ENCODE measurements around the gene CABP1.
"Not testable (repeated sequence)": the region's sequence is repeated elsewhere in the genome, so short reads cannot be mapped to it uniquely, and the experiment has no call there.

CABP1 gene

DNA sequence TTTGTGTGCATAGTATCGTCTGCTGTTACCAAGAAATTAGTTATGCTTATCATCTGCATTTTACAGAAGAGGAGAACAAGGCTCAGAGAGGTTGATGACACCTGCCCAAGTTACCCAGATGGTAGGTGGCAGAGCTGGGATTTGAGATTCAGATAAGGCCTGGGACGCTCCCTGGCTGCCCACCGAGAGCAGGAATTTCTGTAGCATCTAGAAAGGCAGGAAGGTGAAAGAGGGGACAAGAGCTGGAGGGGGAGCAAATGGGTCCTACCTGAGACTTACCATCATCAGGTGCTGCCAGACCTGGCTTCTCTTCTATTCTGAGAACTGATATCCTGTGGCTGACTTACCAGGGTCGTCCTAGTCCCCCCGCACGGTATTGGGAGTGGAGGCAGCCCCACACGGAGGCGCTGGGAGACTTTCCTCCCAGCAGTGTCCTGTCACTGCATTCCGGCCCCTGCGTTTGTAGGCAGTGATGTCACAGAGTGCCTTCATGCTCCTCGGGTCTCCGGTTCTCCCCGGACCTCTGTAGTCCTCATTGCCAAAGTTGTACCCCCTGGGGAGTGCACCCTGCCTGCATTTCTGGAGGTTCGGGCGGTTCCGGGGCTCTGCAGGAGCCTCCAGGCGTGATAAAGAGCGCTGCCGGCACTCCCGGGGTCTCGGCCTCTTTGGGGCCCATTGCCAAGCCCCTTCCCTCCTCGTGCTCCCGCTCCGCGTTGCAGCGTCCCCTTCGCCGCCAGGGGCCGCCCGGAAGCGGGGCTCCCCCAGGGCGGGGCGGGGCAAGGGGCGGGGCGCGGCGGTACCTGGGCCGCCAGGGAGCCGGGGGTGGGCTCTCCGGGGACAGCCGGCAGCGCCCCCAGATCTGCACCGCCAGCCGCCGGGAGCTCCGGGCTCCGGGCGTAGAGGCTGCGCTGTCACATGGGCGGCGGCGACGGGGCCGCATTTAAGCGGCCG lies at the start of gene CABP1:
TSS of gene CABP1 (plus strand) at position 856 of the 951 bp plus-strand sequence. CDS start at position 916, 60 bp downstream.
- peak; percentile 26 for DNase-seq (ENCODE audit: low spot score)

DNA sequence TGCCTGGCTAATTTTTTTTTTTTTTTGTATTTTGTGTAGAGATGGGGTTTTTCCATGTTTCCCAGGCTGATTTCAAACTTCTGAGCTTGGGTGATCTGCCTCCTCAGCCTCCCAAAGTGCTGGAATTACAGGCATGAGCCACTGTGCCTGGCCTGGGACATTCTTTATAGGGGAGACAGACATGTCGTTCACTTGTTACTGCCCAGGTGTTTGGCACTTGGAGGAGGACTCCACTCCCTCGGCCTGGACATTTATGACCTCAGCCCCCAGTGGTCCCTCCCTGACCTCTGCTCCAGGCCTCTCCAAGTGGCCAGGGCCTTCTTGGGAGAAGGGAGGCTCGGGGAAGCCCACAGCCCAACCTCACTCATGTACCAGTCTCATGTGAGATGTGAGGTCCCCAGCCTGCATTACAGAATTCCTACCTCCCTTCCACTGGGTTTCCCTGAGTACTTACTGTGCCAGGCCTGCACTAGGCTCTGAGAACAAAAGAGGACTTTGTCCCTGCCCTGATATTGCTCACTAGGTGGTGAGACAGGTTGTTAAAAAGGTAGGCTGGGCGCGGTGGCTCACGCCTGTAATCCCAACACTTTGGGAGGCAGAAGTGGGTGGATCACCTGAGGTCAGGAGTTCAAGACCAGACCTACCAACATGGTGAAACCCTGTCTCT lies 49.6 kb upstream of the CABP1 start:
- DNase-seq (ENCODE audit: low spot score) = no peak

DNA sequence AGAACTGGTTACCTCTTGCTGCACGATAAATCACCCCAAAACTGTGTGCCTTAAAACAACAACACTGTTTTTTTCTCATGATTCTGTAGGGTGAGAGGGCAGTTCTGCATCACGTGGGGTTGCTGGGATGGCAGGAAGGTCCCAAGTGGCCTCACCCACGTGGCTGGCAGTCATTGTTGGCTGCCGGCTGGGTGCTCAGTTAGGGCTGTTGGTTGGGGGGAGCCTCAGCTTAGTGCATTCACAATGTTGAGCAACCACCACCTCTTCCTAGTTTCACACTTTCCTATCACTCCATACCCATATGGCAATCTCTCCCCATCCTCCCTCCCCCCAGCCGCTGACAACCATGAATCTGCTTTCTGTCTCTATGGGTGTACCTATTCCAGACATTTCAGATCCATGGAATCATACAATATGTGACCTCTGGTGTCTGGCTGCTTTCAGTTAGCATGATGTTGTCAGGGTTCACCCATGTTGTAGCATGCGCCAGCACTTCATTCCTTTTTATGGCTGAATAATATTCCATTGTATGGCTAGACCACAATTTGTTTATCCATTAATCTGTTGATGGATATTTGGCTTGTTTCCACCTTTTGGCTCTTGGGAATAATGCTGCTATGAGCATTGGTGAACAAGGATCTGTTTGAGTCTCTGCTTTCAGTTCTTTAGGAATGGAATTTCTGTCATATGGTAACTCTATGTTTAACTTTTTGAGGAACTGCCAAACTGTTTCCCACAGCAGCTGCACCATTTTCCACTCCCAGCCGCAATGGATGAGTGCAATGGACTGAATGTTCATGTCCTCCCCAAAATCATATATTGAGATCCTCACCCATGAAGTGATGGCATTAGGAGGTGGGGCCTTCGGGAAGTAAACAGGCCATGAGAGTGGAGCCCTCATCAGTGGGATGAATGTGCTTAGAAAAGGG lies 48.0 kb upstream of the CABP1 start:
- DNase-seq (ENCODE audit: low spot score) = no peak

DNA sequence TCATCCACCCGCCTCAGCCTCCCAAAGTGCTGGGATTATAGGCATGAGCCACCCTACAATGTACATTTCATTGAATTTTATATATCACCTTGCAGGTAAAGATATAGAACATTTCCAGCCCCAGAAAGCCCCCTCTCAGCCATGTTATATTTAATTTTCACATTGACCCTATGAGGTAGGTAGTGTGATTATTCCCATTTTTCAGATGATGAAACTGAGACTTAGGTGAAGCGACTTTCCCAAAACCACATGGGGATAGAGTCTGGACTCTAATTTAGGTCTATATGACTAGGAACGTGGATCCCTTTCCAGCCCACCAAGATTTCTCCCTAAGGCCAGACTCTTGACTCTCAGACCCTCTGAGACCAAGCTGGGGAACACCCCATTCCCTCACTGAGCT lies 43.5 kb upstream of the CABP1 start:
- DNase-seq (ENCODE audit: low spot score) = no peak

DNA sequence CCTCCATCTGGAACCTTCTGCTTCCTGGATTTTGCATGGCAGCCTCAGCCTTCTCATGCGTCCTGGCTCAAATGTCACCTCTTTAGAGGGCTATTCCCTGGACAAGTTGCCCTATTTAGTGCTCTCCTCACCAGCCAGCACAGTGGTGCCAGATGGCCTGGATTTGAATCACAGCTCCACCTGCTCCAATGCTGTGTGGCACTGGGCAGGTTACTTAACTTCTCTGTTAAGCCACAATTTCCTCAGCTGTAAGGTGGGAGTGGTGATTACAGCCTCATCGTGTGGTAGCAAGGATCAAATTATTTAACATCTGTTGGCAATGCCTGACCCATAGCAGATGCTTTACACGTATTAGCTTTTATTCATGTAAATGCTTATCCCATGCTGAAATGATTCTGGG lies 42.6 kb upstream of the CABP1 start:
- DNase-seq (ENCODE audit: low spot score) = no peak

DNA sequence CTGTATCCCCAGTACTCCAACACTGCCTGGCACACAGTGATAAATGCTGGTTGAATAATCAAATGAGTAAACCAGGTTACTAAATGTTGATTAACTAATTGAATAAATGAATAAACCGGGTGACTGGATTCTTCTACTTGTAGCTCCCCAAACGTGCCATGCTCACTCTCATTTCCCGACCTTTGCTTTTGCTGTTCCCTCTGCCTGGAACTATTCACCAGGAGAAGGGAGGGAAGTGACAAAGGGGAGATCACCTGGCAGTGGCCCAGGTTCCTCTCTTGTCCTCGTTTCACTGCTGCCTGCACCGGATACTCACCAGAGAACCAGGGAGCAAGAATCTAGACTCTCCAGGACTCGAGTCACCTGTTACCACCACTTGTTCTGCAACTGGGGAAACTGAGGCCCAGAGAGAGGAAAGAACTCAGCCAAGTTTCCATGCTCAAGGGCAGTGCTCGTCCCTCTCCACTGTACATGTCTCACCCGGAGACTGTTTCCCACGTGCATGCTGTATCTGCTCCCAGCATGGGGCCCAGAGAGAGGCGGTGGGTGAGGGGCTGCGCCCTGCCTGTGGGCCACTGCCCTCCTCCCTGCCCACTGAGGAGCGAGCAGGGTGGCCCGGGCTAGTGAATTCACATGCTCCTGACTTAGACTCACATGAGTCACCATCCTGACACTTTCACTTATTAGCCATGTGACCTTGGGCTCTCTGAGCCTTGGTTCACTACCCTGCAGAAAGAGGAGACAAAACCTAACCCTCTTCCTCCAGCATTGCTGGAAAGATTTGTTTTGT lies 41.6 kb upstream of the CABP1 start:
- peak; percentile 78 for DNase-seq (ENCODE audit: low spot score)

DNA sequence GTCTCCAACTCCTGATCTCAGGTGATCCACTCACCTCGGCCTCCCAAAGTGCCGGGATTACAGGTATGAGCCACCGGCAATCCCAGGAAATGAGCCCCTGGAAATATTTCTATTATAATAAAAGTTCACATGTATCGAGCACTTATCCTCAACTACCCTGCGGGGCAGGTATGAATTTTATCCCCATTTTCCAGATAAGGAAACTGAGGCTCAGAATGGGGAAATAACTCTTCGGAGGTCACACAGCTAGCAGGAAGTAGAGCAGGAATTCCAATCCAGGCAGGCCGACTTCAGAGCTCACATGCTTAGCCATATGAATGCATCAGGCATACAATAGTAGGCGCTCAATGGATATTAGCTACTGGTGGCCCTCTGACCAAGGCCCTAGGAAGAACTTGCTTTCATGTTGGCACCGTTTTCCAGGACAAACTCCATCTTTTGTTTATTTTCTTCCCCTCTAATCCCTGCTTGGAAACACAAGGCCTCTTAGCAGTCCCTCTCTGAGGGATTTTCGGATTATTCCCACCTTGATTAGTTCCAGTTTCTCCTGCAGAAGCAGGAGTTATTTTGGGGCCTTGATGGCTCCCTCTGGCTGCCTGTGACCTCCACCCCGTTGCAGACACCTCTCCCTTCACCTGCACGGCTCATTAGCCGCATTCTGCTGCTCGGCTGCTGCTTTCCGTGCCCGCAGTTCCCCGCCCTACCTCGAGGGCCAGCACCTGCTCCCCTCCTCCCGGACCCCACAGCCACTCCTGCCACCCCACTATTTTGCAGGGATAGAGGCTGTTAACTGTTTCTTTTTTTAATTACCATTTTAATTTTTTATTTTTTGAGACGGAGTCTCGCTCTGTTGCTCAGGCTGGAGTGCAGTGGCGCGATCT lies 40.5 kb upstream of the CABP1 start:
- DNase-seq (ENCODE audit: low spot score) = no peak

DNA sequence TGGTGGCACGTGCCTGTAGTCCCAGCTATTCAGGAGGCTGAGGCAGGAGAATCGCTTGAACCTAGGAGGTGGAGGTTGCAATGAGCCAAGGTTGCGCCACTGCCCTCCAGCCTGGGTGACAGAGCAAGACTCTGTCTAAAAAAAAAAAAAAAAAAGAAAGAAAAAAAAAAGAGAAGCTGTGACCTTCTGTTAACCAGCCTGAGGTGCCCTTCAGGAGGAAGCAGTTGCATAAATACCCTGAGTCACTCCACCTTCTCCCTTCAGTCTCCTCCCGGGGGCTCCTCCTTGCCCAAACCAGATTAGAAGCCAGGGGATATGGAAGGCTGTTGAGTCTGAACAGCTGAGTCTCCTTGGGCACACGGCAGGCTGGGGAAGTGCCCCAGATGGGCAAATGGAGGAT lies 38.0 kb upstream of the CABP1 start:
- not testable (repeated sequence) for DNase-seq (ENCODE audit: low spot score)

DNA sequence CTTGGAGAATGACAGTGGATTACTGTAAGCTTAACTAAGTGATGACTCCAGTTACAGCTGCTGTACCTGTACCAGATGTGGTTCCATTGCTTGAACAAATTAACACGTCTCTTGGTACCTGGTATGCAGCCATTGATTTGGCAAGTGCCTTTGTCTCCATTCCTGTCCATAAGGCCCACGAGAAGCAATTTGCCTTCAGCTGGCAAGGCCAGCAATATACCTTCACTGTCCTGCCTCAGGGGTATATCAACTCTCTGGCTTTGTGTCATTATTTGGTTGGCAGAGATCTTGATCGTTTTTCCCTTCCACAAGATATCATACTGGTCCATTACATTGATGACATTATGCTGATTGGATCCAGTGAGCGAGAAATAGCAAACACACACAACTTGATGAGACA lies 29.9 kb upstream of the CABP1 start:
- DNase-seq (ENCODE audit: low spot score) = no peak

DNA sequence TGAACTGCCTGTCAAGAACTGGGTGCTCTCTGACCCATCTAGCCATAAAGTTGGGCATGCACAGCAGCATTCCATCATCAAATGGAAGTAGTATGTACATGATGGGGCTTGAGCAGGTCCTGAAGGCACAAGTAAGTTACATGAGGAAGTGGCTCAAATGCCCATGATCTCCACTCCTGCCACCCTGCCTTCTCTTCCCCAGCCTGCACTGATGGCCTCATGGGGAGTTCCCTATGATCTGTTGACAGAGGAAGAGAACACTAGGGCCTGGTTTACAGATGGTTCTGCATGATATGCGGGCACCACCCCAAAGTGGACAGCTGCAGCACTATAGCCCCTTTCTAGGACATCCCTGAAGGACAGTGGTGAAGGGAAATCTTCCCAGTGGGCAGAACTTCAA lies 28.9 kb upstream of the CABP1 start:
- not testable (repeated sequence) for DNase-seq (ENCODE audit: low spot score)

DNA sequence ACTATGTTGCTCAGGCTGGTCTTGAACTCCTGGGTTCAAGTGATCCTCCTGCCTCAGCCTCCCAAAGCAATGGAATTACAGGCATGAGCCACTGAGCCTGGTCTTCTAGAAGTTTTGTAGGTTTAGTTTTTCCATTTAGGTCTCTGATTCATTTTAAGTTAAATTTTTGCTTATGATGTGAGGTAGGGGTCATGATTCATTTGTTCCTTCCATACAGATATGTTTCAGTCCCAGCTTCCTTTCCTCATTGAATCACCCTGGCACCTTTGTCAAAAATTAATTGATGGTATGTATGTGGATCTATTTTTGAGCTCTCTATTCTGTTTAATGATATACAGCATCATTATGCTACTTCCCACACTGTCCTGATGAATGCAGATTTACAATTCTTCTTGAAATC lies 25.6 kb upstream of the CABP1 start:
- DNase-seq (ENCODE audit: low spot score) = peak; percentile 16

DNA sequence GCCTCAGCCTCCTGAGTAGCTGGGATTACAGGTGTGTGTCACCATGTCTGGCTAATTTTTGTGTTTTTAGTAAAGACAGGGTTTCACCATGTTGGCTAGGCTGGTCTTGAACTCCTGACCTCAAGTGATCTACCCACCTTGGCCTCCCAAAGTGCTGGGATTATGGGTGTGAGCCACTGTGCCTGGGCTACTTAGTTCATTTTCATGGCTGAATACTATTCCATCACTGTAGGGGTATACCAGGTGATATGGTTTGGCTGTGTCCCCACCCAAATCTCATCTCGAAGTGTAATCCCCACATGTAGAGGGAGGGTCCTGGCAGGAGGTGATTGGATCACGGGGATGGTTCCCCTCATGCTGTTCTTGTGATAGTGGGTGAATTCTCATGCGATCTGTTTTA lies 23.2 kb upstream of the CABP1 start:
- not testable (repeated sequence) for DNase-seq (ENCODE audit: low spot score)

DNA sequence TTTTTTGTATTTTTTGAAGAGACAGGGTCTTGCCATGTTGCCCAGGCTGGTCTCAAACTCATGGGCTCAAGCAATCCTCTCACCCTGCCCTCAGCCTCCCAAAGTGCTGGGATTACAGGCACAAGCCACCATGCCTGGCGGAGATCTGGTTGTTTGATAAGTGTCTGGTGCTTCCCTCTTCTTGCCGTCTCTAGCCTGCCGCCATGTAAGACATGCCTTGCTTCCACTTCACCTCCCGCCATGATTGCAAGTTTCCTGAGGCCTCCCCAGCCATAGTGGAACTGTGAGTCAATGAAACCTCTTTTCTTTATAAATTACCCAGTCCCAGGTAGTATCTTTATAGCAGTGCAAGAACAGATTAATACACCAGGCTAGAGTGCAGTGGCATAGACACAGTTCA lies 22.7 kb upstream of the CABP1 start:
- DNase-seq (ENCODE audit: low spot score) = not testable (repeated sequence)

DNA sequence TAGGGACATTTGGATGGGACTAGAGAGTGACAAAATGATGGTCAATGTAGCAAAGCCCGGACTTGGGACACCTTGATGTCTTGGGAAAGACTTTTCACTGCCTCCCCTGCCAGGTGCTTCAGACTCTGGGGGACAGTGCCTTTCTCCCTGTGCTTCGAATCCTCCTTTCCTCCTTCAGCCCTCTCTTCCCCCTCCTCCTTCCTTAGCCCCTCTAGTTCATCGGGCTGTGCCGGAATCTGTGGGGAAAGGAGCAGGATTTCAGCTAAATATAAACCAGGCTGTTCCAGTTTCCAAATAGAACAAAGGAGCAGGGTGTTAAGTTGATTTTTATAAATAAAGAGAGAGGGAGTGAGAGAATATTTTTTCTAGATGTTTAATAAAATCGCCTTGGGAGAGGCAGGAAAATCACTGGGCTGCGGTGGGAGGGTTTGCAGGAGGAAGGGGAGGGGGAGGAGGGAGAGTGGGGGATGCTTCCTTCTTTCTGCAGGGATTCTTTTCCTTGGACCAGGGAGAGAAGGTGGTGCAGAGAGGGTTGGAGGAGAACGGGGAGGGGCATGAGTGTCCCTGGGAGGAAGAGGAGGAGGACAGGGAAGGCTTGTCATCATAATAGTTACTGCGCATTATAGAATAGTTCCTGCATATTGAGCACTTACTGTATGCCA lies 21.3 kb upstream of the CABP1 start:
- DNase-seq (ENCODE audit: low spot score) = no peak

DNA sequence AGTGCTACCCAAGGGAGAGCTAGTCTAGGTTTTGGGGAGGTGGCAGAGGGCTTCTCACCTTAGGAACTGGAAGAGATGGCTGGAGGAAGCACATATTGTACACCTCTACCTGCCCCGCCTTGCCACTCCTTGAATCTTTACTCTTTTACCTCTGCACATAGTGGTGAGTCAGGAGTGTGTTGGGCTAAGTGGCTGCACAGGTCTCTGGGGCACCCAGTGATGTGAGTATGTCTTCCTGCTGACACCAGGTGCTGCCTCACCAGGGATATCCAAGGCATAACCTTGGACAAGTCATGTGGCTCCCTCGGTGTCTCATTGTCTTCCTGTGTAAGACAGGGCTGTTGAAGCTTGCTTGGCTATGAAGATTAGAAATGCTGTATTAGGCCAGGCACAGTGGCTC lies 19.8 kb upstream of the CABP1 start:
- no peak for DNase-seq (ENCODE audit: low spot score)

DNA sequence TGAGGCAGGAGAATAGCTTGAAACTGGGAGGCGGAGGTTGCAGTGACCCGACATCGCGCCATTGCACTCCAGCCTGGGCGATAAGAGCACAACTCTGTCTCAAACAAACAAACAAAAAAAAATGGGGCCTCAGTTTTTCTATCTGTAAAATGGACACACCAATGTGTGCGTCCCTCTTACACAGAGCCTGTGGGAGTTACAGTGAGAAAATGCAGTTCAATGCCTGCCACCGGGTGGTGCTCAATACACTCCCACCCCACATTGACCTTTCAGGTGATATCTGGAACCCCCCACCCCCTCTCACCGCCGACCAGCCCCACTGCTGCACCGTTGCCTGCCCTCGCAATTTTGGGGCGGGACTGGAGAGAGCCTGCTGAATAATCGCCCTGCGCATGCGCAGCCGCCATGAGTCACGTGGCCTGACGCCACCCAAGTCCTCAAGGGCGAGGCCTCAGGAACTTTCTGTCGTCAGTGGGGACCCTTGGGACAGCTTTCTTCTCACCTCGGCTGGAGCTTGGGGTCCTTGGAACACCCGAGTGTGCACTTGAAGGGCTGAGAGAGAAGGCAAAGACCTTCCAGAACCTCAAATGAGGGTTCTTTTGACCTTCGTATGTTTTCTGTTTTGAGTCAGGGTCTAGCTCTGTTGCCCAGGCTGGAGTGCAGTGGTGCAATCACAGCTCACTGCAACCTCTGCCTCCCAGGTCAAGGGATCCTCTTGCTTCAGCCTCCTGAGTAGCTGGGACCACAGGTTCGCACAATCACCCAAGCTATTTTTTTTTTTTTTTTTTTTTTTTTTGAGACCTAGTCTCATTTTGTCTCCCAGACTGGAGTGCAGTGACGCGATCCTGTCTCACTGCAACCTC lies 14.6 kb upstream of the CABP1 start:
- peak; percentile 28 for DNase-seq (ENCODE audit: low spot score)

DNA sequence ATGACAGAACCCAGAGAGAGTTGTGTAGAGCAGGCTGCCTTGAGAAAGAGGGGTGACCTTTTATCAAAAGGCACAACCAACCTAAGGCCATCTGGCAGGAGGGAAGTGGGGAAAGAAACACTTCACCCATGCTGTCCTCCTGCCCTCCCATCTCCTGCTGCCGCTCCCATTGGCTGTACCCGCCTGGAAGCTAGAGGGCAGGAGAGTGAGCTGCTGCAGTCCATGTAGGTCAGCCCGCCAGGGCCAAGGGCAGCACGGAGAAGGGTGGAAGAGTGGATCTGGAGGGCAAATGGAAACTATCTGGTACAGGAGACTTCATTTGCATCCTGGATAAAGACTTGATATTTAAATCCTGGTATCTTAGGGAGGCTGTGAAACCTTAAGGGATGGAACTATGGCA lies 11.5 kb upstream of the CABP1 start:
- no peak for DNase-seq (ENCODE audit: low spot score)

DNA sequence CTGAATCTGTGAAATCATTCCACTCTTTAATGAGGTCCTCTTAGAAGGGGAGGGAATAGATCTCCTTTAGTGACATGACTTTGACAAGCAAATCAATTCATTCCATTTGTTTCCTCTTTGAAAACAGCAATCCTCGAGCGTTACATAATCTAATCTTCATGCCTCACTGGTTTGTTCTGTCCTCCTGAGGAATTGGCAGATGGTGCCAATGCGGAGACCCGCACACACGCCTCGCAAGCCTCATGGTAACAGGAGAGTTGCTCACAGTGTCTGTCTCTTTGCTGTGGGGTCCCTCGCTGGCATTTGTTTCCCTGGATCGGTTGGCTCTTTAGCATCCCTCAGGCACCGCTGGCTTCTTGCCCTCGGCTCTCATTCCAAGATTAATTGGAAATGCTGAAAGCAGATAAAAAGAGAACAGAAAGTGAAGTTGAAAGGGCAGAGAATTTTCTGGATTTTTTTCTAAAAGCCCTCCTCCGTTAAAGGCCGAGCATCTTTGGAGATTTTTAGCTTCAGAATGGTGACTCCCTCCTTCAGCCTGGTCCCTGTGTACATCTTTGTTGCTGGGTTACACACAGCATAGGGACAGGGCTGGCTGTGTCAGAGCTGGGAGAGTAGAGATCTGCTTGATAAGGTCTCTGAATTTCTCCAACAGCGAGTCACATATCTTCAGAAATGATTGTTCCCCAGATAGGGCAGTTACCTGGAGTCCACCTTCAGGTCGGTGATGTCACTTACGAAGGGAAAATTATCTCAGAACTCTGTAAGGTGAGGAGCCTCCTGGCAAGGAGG lies 10.1 kb upstream of the CABP1 start:
- no peak for DNase-seq (ENCODE audit: low spot score)

Measured in RKO (cell line).